Right lobe of liver (tissue), 4 donors: ENCODE data around the gene CROT.

Experiments
- POLR2A ChIP-seq: fragments of 450-650 bp; IDR thresholded peaks from one replicate; pipeline ENCODE4 v1.6.1; 2017; ENCODE audit warnings: antibody characterized with exemption, mild to moderate bottlenecking
- TF ChIP-seq, protein P1 (sequence below), 4 donors: fragments of 200-600 bp in 3 of 4; fragments of 450-650 bp in 1 of 4; IDR thresholded peaks; one replicate each; pipeline versions ENCODE4 v1.5.1 to v1.8.0; 2016 to 2022; ENCODE audit warnings: antibody characterized with exemption in 4 of 4, mild to moderate bottlenecking in 2 of 4
- donor health status: DM: no; HTN: no; CAD: no.
- donor health status: DM: no; HTN: no; CAD: no.
- donor health status: DM: no; HTN: yes; CAD: no.

DNA sequence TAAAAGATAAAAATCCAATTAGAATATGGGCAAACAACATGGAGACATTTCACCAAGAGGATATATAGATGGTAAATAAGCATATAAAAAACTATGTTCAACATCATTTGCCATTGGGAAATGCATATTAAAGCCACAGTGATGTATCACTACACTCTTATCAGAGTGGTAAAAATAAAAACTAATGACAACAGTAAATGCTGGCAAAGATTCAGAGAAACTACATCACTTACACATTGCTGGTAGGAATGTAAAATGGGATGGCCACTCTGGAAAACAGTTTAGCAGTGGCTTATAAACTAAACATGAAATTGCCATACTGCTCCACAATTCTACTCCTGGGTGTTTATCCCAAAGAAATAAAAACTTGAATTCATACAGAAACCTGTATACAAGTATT, 59.2 kb downstream of the CROT start:
- TF ChIP-seq POLR2A: no peak
- TF ChIP-seq, protein P1, sequence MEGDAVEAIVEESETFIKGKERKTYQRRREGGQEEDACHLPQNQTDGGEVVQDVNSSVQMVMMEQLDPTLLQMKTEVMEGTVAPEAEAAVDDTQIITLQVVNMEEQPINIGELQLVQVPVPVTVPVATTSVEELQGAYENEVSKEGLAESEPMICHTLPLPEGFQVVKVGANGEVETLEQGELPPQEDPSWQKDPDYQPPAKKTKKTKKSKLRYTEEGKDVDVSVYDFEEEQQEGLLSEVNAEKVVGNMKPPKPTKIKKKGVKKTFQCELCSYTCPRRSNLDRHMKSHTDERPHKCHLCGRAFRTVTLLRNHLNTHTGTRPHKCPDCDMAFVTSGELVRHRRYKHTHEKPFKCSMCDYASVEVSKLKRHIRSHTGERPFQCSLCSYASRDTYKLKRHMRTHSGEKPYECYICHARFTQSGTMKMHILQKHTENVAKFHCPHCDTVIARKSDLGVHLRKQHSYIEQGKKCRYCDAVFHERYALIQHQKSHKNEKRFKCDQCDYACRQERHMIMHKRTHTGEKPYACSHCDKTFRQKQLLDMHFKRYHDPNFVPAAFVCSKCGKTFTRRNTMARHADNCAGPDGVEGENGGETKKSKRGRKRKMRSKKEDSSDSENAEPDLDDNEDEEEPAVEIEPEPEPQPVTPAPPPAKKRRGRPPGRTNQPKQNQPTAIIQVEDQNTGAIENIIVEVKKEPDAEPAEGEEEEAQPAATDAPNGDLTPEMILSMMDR (IDR thresholded peaks at IDR 0.05): no peak
